Type B pancreatic cell (in vitro differentiated cells): ENCODE measurements around the gene TNFAIP8. TPM values are rescaled to one million over a fixed set of nuclear protein-coding genes. Genes with fewer than 3 reads are reported as not detected.

Source experiments
- DNase-seq: peaks from one replicate; pipeline ENCODE4 v3.0.0; 2021; ENCODE audit warnings: mixed read lengths; ENCODE audit not compliant: unreplicated experiment; ENCODE audit errors: extremely low spot score
- H3K27ac Mint-ChIP-seq: 2 replicates; pipeline ENCODE4 v1.8.0; 2021; ENCODE audit warnings: mild to moderate bottlenecking, mixed read lengths
- H3K27me3 Mint-ChIP-seq: 2 replicates; pipeline ENCODE4 v1.8.0; 2021; ENCODE audit warnings: mixed read lengths
- H3K36me3 Mint-ChIP-seq: 2 replicates; pipeline ENCODE4 v1.8.0; 2021; ENCODE audit warnings: mixed read lengths
- H3K4me1 Mint-ChIP-seq: one replicate; pipeline ENCODE4 v1.8.0; 2021; ENCODE audit warnings: mixed read lengths; ENCODE audit not compliant: unreplicated experiment
- H3K4me3 Mint-ChIP-seq: 2 replicates; pipeline ENCODE4 v1.8.0; 2021; ENCODE audit warnings: mild to moderate bottlenecking, mixed read lengths
- H3K9me3 Mint-ChIP-seq: 2 replicates; pipeline ENCODE4 v1.8.0; 2021; ENCODE audit warnings: mixed read lengths
- CTCF ChIP-seq: fragments of 200-600 bp; sonication (generic); conservative IDR thresholded peaks from 2 replicates; pipeline ENCODE4 v1.5.0; 2021; ENCODE audit warnings: antibody characterized with exemption, mild to moderate bottlenecking
- total RNA-seq: library from RNA; stranded (reverse); gene quantifications from 2 replicates; pipeline ENCODE4 v1.2.1, GENCODE V29; 2021; ENCODE audit warnings: low replicate concordance

TNFAIP8 gene
- total RNA-seq, 1 donor from 2014 or later, result 11.8 TPM

- Mint-ChIP-seq H3K4me1 (peaks cover 21% of the 10 kb centered on the region), H3K4me3 (no peak overlapping the region), H3K27ac (no peak overlapping the region), H3K36me3 (peaks cover 9% of the 10 kb centered on the region), H3K27me3 (no peaks in the 10 kb centered on the region), H3K9me3 (no peaks in the 10 kb centered on the region)
- DNase-seq, result no peak
- TF ChIP-seq CTCF, result no peak
These were observed 14.7 kb downstream of the TNFAIP8 start for GRCh38 chr5:119370486-119370885.

GRCh38 chr5:119371146-119371545, 15.3 kb downstream of the TNFAIP8 start:
- no peaks in the 10 kb centered on the region for H3K9me3 Mint-ChIP-seq
- no peak for TF ChIP-seq CTCF
- H3K27me3 Mint-ChIP-seq, result no peaks in the 10 kb centered on the region
- H3K4me1 Mint-ChIP-seq, result peaks cover 14% of the 10 kb centered on the region
- H3K27ac Mint-ChIP-seq, result no peak overlapping the region
- no peak for DNase-seq
- H3K36me3 Mint-ChIP-seq, result peaks cover 9% of the 10 kb centered on the region
- H3K4me3 Mint-ChIP-seq, result no peak overlapping the region

- Mint-ChIP-seq H3K27ac (no peak overlapping the region), H3K4me1 (no peaks in the 10 kb centered on the region), H3K4me3 (no peak overlapping the region), H3K36me3 (peaks cover 9% of the 10 kb centered on the region), H3K27me3 (no peaks in the 10 kb centered on the region), H3K9me3 (no peaks in the 10 kb centered on the region)
- DNase-seq, result no peak
- no peak for TF ChIP-seq CTCF
These were observed 17.6 kb downstream of the TNFAIP8 start for GRCh38 chr5:119373449-119373858.

- no peak overlapping the region for H3K27ac Mint-ChIP-seq
- H3K4me3 Mint-ChIP-seq, result no peak overlapping the region
- peaks cover 9% of the 10 kb centered on the region for H3K36me3 Mint-ChIP-seq
- H3K4me1 Mint-ChIP-seq, result peaks cover 5% of the 10 kb centered on the region
- no peaks in the 10 kb centered on the region for H3K9me3 Mint-ChIP-seq
- TF ChIP-seq CTCF, result no peak
- DNase-seq, result no peak
- no peaks in the 10 kb centered on the region for H3K27me3 Mint-ChIP-seq
These were observed 19.1 kb downstream of the TNFAIP8 start for GRCh38 chr5:119374901-119375300.

- Mint-ChIP-seq H3K27me3 (no peaks in the 10 kb centered on the region), H3K36me3 (peaks cover 9% of the 10 kb centered on the region), H3K4me1 (peaks cover 5% of the 10 kb centered on the region), H3K9me3 (no peaks in the 10 kb centered on the region), H3K4me3 (no peak overlapping the region), H3K27ac (no peak overlapping the region)
- TF ChIP-seq CTCF, result no peak
- no peak for DNase-seq
These were observed 21.2 kb downstream of the TNFAIP8 start for GRCh38 chr5:119377066-119377465.

- Mint-ChIP-seq H3K4me3 (no peak overlapping the region), H3K27ac (no peak overlapping the region), H3K9me3 (no peaks in the 10 kb centered on the region), H3K36me3 (peaks cover 5% of the 10 kb centered on the region), H3K27me3 (no peaks in the 10 kb centered on the region), H3K4me1 (peaks cover 7% of the 10 kb centered on the region)
- no peak for DNase-seq
- no peak for TF ChIP-seq CTCF
These were observed 22.4 kb downstream of the TNFAIP8 start for GRCh38 chr5:119378075-119378700.
